ENCODE data around the gene SLC38A10.

SLC38A10 gene

DNA sequence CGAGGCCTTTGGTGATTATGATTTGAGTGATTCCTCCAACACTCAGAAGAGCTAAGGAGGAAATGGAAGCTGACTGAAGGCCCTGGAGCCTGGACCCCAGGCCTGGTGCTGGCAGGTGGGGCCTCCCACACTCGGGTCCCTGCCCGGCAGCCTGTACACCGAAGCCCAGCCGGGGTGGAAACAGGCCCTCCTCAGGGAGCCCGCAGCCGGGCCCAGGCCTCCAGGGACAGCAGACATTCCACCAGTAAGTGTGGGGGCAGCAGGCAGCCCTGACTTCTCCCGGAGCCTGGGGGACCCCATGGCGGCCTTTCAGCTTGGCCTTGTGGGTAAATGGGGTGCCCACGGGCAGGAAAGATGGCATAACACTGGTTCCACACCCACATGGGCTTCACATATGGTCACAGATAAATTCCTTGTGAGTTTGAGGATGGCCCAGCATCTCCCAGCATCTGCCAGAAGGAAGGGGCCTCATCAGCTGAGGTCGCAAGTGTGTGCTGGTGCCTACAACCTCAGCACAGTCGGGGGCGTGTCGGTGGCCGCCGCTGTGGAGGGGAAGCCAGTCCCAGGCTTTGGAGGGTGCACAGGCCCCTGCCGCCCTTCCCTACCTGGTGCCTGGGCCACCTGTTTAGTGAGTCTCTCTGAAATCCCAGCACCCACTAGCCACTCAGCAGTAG lies 29.2 kb upstream of the SLC38A10 start:
- H3K27ac ChIP-seq = no peak overlapping the region
- TF ChIP-seq, protein P1, sequence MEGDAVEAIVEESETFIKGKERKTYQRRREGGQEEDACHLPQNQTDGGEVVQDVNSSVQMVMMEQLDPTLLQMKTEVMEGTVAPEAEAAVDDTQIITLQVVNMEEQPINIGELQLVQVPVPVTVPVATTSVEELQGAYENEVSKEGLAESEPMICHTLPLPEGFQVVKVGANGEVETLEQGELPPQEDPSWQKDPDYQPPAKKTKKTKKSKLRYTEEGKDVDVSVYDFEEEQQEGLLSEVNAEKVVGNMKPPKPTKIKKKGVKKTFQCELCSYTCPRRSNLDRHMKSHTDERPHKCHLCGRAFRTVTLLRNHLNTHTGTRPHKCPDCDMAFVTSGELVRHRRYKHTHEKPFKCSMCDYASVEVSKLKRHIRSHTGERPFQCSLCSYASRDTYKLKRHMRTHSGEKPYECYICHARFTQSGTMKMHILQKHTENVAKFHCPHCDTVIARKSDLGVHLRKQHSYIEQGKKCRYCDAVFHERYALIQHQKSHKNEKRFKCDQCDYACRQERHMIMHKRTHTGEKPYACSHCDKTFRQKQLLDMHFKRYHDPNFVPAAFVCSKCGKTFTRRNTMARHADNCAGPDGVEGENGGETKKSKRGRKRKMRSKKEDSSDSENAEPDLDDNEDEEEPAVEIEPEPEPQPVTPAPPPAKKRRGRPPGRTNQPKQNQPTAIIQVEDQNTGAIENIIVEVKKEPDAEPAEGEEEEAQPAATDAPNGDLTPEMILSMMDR (conservative IDR thresholded peaks at IDR 0.05) = no peak
- no peak for TF ChIP-seq ZFX (IDR thresholded peaks at IDR 0.05)

DNA sequence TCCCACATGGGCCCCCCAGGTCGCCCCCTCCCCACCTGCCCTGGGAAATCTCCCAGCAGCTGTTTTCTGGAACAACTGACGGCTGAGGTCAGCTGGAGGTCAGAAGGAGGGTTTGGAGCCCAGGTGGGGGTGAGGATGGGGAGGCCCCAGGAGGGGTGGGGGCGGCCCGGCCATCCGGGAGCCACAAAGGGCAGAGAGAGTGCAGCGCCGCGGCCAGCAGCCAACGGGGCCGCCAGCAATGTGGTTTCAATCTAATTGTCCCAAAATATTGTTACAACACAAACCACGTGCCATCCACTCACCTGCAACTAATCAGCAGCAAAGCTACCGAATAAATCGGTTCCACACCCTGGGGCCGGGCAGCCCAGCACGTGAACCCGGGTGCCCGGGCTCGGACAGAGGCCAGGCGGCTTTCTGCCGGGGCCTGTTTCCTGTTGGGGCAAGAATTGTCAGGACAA lies 28.3 kb upstream of the SLC38A10 start:
- TF ChIP-seq ZFX (IDR thresholded peaks at IDR 0.05) = no peak
- TF ChIP-seq, protein P1 (conservative IDR thresholded peaks at IDR 0.05) = no peak
- H3K27ac ChIP-seq = no peak overlapping the region

DNA sequence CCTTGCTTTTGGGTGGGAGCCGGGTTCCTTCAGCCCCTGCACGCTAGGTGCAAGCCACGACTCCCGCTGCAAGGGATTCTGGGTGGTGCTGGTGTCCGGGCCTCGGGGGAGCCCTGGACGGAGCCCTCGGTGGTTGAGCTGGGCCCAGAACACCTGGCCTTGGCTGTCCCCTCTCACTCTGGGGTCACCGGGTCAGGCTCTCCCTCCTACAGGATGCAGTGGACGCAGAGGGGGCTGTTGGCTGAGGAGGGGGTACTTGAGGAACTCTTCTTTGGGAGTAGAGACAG lies 27.9 kb upstream of the SLC38A10 start:
- no peak overlapping the region for H3K27ac ChIP-seq

DNA sequence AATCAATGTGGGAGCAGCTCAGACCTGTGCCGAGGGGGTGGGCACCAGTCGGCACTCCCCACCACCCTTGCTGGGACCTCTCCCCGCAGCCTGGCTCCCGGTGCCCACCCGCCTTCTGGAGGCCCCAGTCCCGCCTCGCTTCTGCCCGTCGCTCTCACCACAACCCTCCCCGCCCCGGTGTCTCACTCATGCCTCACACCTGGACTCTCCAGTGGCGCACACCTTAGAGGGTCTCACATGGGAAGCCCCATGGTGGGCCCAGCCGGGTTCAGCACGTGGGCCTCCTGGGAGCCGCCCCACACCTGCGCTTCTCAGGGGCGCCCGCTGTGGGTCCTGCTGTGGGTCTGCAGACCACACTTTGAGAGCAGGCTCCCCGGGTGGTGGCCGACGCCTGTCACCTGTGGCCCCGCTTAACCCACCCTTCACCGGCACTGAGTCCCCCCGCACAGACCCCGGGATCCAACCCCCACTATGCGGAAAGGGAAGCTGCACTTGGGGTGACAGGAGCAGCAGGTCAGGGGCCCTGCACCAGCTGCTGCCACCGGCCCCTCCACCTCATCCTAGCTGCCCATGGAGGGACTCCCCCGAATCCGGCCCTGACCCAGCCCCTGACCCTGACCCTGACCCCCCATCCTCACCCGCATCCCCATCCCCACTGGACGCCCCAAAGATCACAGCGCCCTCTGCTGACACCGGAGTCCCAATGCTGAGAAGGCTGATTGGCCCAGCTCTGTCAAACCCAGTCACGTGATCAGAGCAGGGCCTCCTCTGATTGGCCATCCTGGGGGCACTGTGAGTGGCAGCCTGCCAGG lies 27.4 kb upstream of the SLC38A10 start:
- TF ChIP-seq, protein P1 (conservative IDR thresholded peaks at IDR 0.05) = no peak
- TF ChIP-seq ZFX (IDR thresholded peaks at IDR 0.05) = no peak
- no peak overlapping the region for H3K27ac ChIP-seq

More for the DNA sequence above, 27.9 kb upstream of the SLC38A10 start:
- TF ChIP-seq, protein P1 (conservative IDR thresholded peaks at IDR 0.05) = no peak; the same call in 1 of the 2 replicates
- no peak for TF ChIP-seq ZFX (IDR thresholded peaks at IDR 0.05)

DNA sequence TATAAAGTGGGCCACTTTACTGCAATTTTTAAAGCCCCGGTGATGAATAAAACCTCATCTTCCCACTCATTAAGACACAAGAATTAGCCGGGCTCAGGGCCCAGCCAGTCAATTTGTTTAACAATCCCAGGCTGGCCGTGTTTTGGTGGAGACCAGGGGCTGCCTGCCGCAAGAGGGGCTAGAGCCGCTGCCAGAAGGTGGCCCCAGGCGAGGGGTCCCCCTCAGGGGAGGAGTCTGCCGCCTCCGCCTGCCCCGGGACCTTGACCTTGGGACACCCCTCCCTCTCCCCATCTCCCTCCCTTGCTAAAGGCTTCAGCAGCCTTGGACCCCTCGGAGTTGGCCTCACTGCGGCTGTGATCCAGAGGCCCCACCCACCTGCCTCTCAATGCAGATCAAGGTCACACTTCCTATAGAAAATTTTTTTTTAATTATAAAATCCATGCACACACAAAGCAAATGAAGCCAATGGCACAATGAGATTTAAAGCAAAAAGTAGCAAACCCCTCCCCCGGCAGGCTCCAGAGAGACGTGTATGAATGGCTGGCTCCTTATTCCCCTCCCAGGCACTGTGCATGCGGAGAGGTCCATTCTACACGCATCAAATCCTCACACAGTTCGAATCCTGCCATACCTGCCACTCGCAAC lies 23.0 kb upstream of the SLC38A10 start:
- no peak overlapping the region for H3K27ac ChIP-seq
- no peak for TF ChIP-seq ZFX (IDR thresholded peaks at IDR 0.05)
- TF ChIP-seq, protein P1 (conservative IDR thresholded peaks at IDR 0.05) = no peak

DNA sequence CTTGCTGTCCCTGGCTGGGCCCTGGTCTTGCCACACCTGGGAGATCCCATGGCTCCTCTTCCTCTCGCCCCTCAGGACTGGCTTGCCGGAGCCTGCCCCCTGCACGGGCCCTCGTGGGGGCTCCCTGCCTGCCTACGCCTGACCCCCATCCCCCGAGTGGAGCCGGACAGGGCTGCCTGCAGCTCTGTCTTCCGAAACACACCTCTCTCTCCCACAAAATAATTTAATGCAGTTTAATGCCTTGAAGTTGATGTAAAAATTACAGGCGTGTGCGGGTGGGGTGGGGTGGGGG lies 22.4 kb upstream of the SLC38A10 start:
- H3K27ac ChIP-seq = no peak overlapping the region
- TF ChIP-seq ZFX (IDR thresholded peaks at IDR 0.05) = no peak

DNA sequence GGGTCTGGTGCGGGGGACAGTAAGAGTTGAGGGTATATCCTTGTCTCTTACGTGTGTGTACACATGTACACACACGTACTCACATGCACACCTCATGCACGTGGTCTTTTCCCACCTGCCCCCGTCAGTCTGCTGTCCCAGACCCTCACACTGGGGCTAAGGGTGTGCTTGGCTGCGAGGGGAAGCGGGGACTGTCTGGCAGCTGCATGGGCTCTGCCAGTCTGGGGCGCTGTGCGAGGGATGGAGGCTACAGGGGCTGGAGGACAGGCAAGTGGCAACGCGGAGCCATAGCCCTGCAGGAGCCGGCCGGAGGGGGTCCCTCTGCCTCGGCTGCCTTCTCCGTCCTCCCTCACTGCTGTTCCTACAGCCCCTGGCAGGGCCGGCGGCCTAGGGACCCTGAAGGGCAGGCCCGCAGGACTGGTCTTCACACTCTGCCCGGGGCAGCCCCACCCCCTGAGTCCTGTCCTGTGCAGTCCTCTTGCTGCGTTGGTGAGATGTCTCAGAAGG lies 20.8 kb upstream of the SLC38A10 start:
- TF ChIP-seq ZFX (IDR thresholded peaks at IDR 0.05) = no peak
- TF ChIP-seq, protein P1 (conservative IDR thresholded peaks at IDR 0.05) = no peak
- no peak overlapping the region for H3K27ac ChIP-seq

Measured in C4-2B (cell line).